IMR-90 (cell line): ENCODE data around the gene NRIP3. TPM values are rescaled to one million over a fixed set of nuclear protein-coding genes. Genes with fewer than 3 reads are reported as not detected.

Experiments
- ATAC-seq: fragments of 200-7000 bp; cut with Tn5 transposase; 2 replicates; pipeline ENCODE4 v1.9.1; 2020; ENCODE audit warnings: low read depth, mild to moderate bottlenecking, moderate library complexity
- BruUV-seq: library from RNA; stranded (reverse); fragments of 400-500 nt; replicated peaks from 2 replicates; lab custom pipeline; 2021; lab: Mats Ljungman, UMichigan
- CTCF ChIA-PET: fragments of 300-600 bp; formaldehyde crosslinking; extraction: SDS; loops from one replicate; lab custom pipeline; 2021; ENCODE audit warnings: antibody characterized with exemption; lab: Yijun Ruan, JAX
- POLR2A ChIA-PET: fragments of 300-600 bp; sonication (Branson Sonifier 250); formaldehyde crosslinking; loops from one replicate; lab custom pipeline; 2022; ENCODE audit warnings: antibody characterized with exemption; ENCODE audit not compliant: unreplicated experiment; lab: Charles Lee
- DNase-seq: peaks from one replicate; pipeline ENCODE4 v3.0.0; 2013
- H2AFZ ChIP-seq: replicated peaks from 2 replicates; pipeline ENCODE3; 2013; ENCODE audit warnings: low read length, mild to moderate bottlenecking; ENCODE audit not compliant: poor library complexity
- H2AK5ac ChIP-seq: 2 replicates; pipeline ENCODE4 v1.6.1; 2013; ENCODE audit warnings: low read depth, low read length, inconsistent platforms
- H2AK9ac ChIP-seq: replicated peaks from 2 replicates; pipeline ENCODE3; 2013; ENCODE audit warnings: mild to moderate bottlenecking, low read depth, low read length, moderate library complexity; ENCODE audit not compliant: poor library complexity
- H2BK120ac ChIP-seq: 2 replicates; pipeline ENCODE4 v1.6.1; 2013; ENCODE audit warnings: low read depth, low read length, inconsistent platforms
- H2BK15ac ChIP-seq: 3 replicates; pipeline ENCODE4 v1.6.1; 2013; ENCODE audit warnings: low read depth, low read length, inconsistent platforms
- H2BK20ac ChIP-seq: 2 replicates; pipeline ENCODE4 v1.6.1; 2013; ENCODE audit warnings: low read depth, mild to moderate bottlenecking, inconsistent platforms, low read length, moderate library complexity
- H2BK5ac ChIP-seq: 2 replicates; pipeline ENCODE4 v1.6.1; 2013; ENCODE audit warnings: mild to moderate bottlenecking, low read depth, low read length, inconsistent platforms; ENCODE audit not compliant: poor library complexity, severe bottlenecking
- H3K14ac ChIP-seq: replicated peaks from 2 replicates; pipeline ENCODE4 v1.6.1; 2013; ENCODE audit warnings: low read depth, low read length, inconsistent platforms
- H3K18ac ChIP-seq: 2 replicates; pipeline ENCODE4 v1.6.1; 2013; ENCODE audit warnings: low read depth, low read length, control low read depth
- H3K23ac ChIP-seq: 2 replicates; pipeline ENCODE4 v1.6.1; 2013; ENCODE audit warnings: low read depth, low read length, inconsistent platforms
- H3K27ac ChIP-seq: 2 replicates; pipeline ENCODE4 v1.5.1; 2013; ENCODE audit warnings: mild to moderate bottlenecking, control low read depth, low read length; ENCODE audit not compliant: insufficient read depth
- H3K27me3 ChIP-seq: 2 replicates; pipeline ENCODE4 v1.6.1; 2013; ENCODE audit warnings: low read length; ENCODE audit not compliant: control insufficient read depth, insufficient read depth
- H3K36me3 ChIP-seq: 2 replicates; pipeline ENCODE4 v1.6.1; 2013; ENCODE audit warnings: low read length, mixed read lengths; ENCODE audit not compliant: control insufficient read depth, insufficient read depth
- H3K4ac ChIP-seq: 2 replicates; pipeline ENCODE4 v1.6.1; 2013; ENCODE audit warnings: low read depth, low read length, inconsistent platforms
- H3K4me1 ChIP-seq: 2 replicates; pipeline ENCODE4 v1.6.1; 2013; ENCODE audit warnings: low read length, mixed read lengths; ENCODE audit not compliant: control insufficient read depth, insufficient read depth
- H3K4me2 ChIP-seq: 2 replicates; pipeline ENCODE4 v1.6.1; 2013; ENCODE audit warnings: low read depth, mild to moderate bottlenecking, control low read depth, low read length, moderate library complexity
- H3K4me3 ChIP-seq: 2 replicates; pipeline ENCODE4 v1.5.1; 2013; ENCODE audit warnings: low read depth, mild to moderate bottlenecking, control low read depth, low read length, moderate library complexity; ENCODE audit not compliant: insufficient read depth
- H3K56ac ChIP-seq: 2 replicates; pipeline ENCODE4 v1.6.1; 2013; ENCODE audit warnings: low read length, inconsistent platforms; ENCODE audit not compliant: insufficient read depth; ENCODE audit errors: extremely low read depth
- H3K79me1 ChIP-seq, 2 experiments: 2 replicates each; pipeline ENCODE4 v1.6.1; 2013; ENCODE audit warnings: low read length in 2 of 2, inconsistent platforms in 1 of 2, low read depth in 1 of 2
- H3K9ac ChIP-seq: 2 replicates; pipeline ENCODE4 v1.6.1; 2013; ENCODE audit warnings: low read depth, low read length, control low read depth
- H3K9me1 ChIP-seq: 2 replicates; pipeline ENCODE4 v1.6.1; 2013; ENCODE audit warnings: low read length, inconsistent platforms; ENCODE audit not compliant: insufficient read depth
- H3K9me3 ChIP-seq: 2 replicates; pipeline ENCODE4 v1.6.1; 2013; ENCODE audit warnings: low read length; ENCODE audit not compliant: control insufficient read depth, insufficient read depth
- H4K20me1 ChIP-seq: 2 replicates; pipeline ENCODE4 v1.6.1; 2013; ENCODE audit warnings: low read length, inconsistent platforms; ENCODE audit not compliant: insufficient read depth
- H4K5ac ChIP-seq: 2 replicates; pipeline ENCODE4 v1.6.1; 2013; ENCODE audit warnings: mild to moderate bottlenecking, low read depth, low read length, control low read depth
- H4K8ac ChIP-seq, 2 experiments: 2 replicates each; pipeline ENCODE4 v1.6.1; 2013; ENCODE audit warnings: low read depth in 2 of 2, low read length in 2 of 2, control low read depth in 1 of 2, inconsistent platforms in 1 of 2
- H4K91ac ChIP-seq: 2 replicates; pipeline ENCODE4 v1.6.1; 2013; ENCODE audit warnings: low read depth, low read length, inconsistent platforms; ENCODE audit not compliant: insufficient read depth
- CHD1 ChIP-seq: IDR thresholded peaks from 2 replicates; pipeline ENCODE4 v1.6.1; 2012; ENCODE audit warnings: low read depth, low read length, improper control_type of control experiment
- ELK1 ChIP-seq: fragments of 150-350 bp; IDR thresholded peaks from 2 replicates; pipeline ENCODE4 v1.6.1; 2016; ENCODE audit warnings: low read depth, mild to moderate bottlenecking, low read length, moderate library complexity, borderline replicate concordance
- RFX5 ChIP-seq: IDR thresholded peaks from 2 replicates; pipeline ENCODE4 v1.8.0; 2012; ENCODE audit warnings: low read depth, mild to moderate bottlenecking, low read length, moderate library complexity
- SMC3 ChIP-seq: fragments of 150-350 bp; IDR thresholded peaks from 2 replicates; pipeline ENCODE4 v1.6.1; 2016; ENCODE audit warnings: low read depth, mild to moderate bottlenecking, antibody characterized with exemption, low read length, moderate library complexity
- USF2 ChIP-seq: fragments of 150-350 bp; IDR thresholded peaks from 2 replicates; pipeline ENCODE4 v1.6.1; 2017; ENCODE audit warnings: mild to moderate bottlenecking, antibody characterized with exemption, low read length, low read depth
- WGBS, 2 experiments: methylation state at CpG; one replicate each; pipeline versions ENCODE4 v1.1.5 to v1.1.7; 2013; ENCODE audit warnings: missing lambda C conversion rate in 2 of 2; ENCODE audit not compliant: insufficient read length in 1 of 2; ENCODE audit errors: extremely low coverage in 2 of 2; 5-methylcytosine and 5-hydroxymethylcytosine counted together
- dilution Hi-C: fragments of 300-500 bp; cut with HindIII; formaldehyde crosslinking; loops from one replicate; pipeline ENCODE4 v1.14.3; 2018; ENCODE audit warnings: low sequenced_read_pairs; ENCODE audit not compliant: unreplicated experiment
- in situ Hi-C: fragments of 300-500 bp; cut with MboI; formaldehyde crosslinking; loops from 3 replicates; pipeline ENCODE4 v1.14.3; 2019; ENCODE audit warnings: low sequenced_read_pairs, inconsistent platforms, mixed read lengths
- intact Hi-C: fragments of 100-400 bp; cut with micrococcal nuclease; formaldehyde crosslinking; loops from 2 replicates; pipeline ENCODE4 v1.10.0; 2022
- polyA plus RNA-seq, 3 experiments: library from polyadenylated mRNA; depleted of rRNA; stranded (reverse); fragments of >200 nt; gene quantifications; 2 replicates each; pipeline ENCODE4 v1.2.3, GENCODE V29; 2012; ENCODE audit warnings: low replicate concordance in 1 of 3
- total RNA-seq: library from RNA; depleted of rRNA; stranded (reverse); fragments of >200 nt; gene quantifications from 2 replicates; pipeline ENCODE4 v1.2.3, GENCODE V29; 2012

The NRIP3 gene
- total and polyA plus RNA-seq, 2 of the 4 experiments (the other 2 are of a cell fraction) = 11.5 to 43.6 TPM

- no peak overlapping the region for H3K14ac ChIP-seq
- H4K20me1 ChIP-seq = no peaks in the 10 kb centered on the region
- peaks cover 7% of the 10 kb centered on the region; the same call in 1 of the 2 replicates for H3K4me1 ChIP-seq
- H3K4me3 ChIP-seq = no peak overlapping the region
- no peak overlapping the region for H4K91ac ChIP-seq
- TF ChIP-seq RFX5 (no peak), CHD1 (no peak), ELK1 (no peak), SMC3 (no peak), USF2 (no peak)
- H3K27ac ChIP-seq = no peak overlapping the region
- no peak overlapping the region for H2BK120ac ChIP-seq
- H2BK15ac ChIP-seq = no peak overlapping the region
- no peaks in the 10 kb centered on the region for H3K9me3 ChIP-seq
- ChIA-PET POLR2A (no interaction called here), CTCF (no interaction called here)
- H3K36me3 ChIP-seq = no peaks in the 10 kb centered on the region
- no peak overlapping the region for H2AK5ac ChIP-seq
- peaks cover 39% of the 10 kb centered on the region for H3K27me3 ChIP-seq
- H2BK20ac ChIP-seq = no peak overlapping the region
- H3K4ac ChIP-seq = no peak overlapping the region
- DNase-seq (no peak), ATAC-seq (no peak)
- dilution Hi-C loops (no loop called here), in situ Hi-C loops (loop anchor here (25.0 kb wide), 1 partner anchor 507 kb away; no protein-coding TSS in a partner anchor), intact Hi-C loops (no loop called here)
- no peak overlapping the region for H2BK5ac ChIP-seq
- BruUV-seq = no TSS peak
- no peak overlapping the region for H3K23ac ChIP-seq
- H3K18ac ChIP-seq = no peak overlapping the region
- WGBS, 2 experiments = 73% methylated on average over 3 of the region's 4 CpGs; no CpG with 5 or more reads in 1 of the 2 experiments
- no peak overlapping the region for H3K9ac ChIP-seq
- no peak overlapping the region for H4K5ac ChIP-seq
- H2AK9ac ChIP-seq = no peak overlapping the region
- no peak overlapping the region for H3K4me2 ChIP-seq
- H3K9me1 ChIP-seq = no peaks in the 10 kb centered on the region; the same call in 1 of the 2 replicates
- H3K56ac ChIP-seq = no peak overlapping the region
- H3K79me1 ChIP-seq = peaks cover 2 to 16% of the 10 kb centered on the region in 2 experiments; a peak in 3 of 4 replicates
- H2AFZ ChIP-seq = no peak overlapping the region
- no peak overlapping the region for H4K8ac ChIP-seq
These were observed 1.3 kb upstream of the NRIP3 start for GRCh38 chr11:9005087-9005486.
